GM10847 (cell line): ENCODE measurements around the gene TTLL3.

Experiments
- POLR2A ChIP-seq: IDR thresholded peaks from 2 replicates; pipeline ENCODE4 v1.6.1; 2011; ENCODE audit not compliant: insufficient read length; ENCODE audit errors: extremely low read depth

The TTLL3 gene

GRCh38 chr3:9792405-9793160 lies 17.5 kb upstream of the TTLL3 start, which contains the start of the genes ARPC4 and TADA3:
Gene ARPC4, plus strand, starts transcription at chr3:9793082. Its CDS starts 40 bp downstream, at chr3:9793122.
Gene TADA3, minus strand, starts transcription at chr3:9792473. Its CDS starts 1,007 bp downstream, at chr3:9791466.
- TF ChIP-seq POLR2A = peak; percentile 83

GRCh38 chr3:9793161-9793781 lies 16.8 kb upstream of the TTLL3 start:
- TF ChIP-seq POLR2A = no peak

- TF ChIP-seq POLR2A = no peak
Measured at GRCh38 chr3:9794400-9794799, 15.7 kb upstream of the TTLL3 start.

GRCh38 chr3:9795207-9795606 lies 14.9 kb upstream of the TTLL3 start:
- TF ChIP-seq POLR2A = no peak

DNA sequence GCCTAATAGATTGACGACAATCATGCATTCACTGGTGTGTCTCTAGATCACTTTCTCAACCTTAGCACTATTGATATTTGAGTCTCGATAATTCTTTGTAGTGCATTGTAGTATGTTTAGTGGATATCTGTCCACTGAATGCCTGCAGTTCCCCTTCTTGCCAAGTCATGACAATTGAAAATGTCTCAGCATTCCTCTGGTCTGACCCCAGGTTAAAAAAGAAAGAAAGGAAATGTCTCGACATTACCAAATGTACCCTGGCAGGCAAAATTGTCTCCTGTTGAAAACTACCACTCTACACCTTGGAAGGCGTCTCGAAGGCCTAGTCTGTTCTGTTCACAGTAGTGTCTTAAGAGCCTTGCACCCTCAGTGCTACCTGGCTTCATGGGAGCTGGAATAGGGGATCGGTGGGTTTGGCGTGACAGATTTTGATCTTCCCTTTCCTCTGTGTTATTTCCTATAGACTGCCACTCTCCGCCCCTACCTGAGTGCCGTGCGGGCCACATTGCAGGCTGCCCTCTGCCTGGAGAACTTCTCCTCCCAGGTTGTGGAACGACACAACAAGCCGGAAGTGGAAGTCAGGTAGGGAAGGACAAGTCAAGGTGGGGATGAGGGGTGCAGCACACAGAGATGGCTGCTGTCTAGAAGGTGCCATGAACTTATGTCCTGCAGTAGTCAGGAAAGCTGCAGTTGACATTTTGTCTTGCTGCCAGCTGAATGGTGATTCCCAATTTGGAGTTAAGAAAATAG lies 12.7 kb upstream of the TTLL3 start:
- TF ChIP-seq POLR2A = no peak

GRCh38 chr3:9800529-9800928 lies 9.5 kb upstream of the TTLL3 start:
- TF ChIP-seq POLR2A = no peak

DNA sequence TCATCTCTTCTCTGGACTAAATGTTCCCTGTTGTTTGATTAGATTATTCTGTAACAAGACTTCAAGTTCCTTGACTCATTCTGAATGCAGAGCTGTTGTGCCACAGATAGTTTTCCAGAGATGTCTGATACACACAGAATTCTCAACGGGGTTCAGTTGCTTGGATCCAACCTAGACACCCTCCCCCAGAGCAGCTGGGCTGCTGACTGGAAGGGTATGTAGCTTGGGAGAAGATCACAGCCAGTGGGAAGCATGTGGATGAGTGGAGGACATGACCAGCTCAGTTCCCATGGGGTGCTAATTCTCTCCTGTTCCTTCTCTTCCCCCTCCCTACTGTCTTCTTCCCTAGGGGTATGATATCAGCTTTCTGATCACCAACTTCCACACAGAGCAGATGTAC lies 6.6 kb upstream of the TTLL3 start:
- TF ChIP-seq POLR2A = no peak

DNA sequence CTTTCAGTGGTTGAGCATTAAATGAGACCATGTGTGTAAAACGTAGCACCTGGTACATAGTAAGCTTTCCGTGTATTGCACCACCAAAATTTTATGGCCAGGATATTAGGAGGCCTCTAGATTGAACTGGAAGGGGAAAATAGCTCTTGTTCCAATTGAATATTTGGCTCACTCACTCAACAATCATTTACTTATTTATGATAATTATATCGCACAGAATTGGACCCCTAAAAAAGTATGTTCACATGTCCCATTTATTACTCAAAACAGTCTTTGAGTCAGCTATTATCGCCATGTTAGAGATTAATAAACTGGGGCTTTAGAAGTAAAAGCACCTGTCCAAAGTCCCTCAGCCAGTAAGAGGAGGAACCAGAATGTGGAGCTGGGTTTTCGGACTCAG lies 5.1 kb upstream of the TTLL3 start:
- TF ChIP-seq POLR2A = no peak

- no peak for TF ChIP-seq POLR2A
Measured at GRCh38 chr3:9806137-9806536, 3.9 kb upstream of the TTLL3 start.

- no peak for TF ChIP-seq POLR2A
Measured at GRCh38 chr3:9806688-9807589, 3.1 kb upstream of the TTLL3 start.

DNA sequence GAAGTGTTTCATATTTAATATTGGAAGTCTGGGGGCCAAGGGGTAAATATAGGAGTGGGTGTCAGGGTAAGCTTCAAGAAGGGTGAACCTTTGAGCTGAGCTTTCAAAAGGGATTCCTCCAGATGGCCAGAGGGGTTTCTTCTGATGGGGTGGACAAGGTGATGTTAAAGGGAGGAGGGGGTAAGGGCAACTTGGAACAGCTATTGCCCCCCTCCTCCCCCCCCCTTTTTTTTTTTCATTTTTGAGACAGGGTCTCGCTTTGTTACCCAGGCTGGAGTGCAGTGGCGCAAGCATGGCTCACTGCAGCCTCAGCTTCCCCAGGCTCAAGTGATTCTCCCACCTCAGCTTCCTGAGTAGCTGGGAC lies 2.1 kb upstream of the TTLL3 start:
- TF ChIP-seq POLR2A = no peak

GRCh38 chr3:9808345-9809037 lies 1.6 kb upstream of the TTLL3 start:
- no peak for TF ChIP-seq POLR2A

DNA sequence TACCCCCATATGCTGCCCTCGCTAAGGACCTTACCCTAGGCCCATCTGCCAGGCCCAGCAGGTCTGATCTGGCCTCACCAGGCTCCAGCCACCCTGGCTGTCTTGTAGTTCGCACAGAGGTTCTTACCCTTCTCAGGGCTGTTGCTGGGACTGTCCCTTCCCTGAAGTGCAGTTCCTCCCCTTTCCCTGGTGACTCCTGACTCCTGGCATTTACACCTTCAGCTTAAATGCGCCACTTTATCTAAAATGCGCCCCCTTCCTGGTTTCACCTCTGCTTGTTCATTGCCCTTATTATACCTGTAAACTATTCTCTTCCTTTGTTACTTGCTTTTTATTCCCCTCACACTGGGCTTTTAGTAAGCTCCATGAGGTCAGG lies 835 bp upstream of the TTLL3 start:
- no peak for TF ChIP-seq POLR2A

DNA sequence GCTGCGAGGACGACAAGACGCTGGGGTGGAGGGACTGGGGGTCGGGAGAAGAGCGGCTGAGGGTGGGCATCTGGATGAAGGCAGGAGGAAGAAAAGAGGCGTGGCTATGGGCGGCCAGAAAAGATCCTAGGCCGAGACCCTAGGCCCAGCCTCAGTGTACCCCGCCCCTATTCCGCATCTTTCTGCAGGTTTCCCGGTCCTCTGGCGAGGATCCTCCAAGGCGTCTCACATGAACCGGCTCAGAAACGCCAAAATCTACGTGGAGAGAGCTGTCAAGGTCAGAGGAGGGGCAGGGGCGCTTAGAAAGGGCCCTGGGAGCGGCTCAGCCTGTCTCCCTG lies 340 bp downstream of the TTLL3 start:
- no peak for TF ChIP-seq POLR2A

- TF ChIP-seq POLR2A = no peak
Measured at GRCh38 chr3:9810846-9811245, 784 bp downstream of the TTLL3 start.

DNA sequence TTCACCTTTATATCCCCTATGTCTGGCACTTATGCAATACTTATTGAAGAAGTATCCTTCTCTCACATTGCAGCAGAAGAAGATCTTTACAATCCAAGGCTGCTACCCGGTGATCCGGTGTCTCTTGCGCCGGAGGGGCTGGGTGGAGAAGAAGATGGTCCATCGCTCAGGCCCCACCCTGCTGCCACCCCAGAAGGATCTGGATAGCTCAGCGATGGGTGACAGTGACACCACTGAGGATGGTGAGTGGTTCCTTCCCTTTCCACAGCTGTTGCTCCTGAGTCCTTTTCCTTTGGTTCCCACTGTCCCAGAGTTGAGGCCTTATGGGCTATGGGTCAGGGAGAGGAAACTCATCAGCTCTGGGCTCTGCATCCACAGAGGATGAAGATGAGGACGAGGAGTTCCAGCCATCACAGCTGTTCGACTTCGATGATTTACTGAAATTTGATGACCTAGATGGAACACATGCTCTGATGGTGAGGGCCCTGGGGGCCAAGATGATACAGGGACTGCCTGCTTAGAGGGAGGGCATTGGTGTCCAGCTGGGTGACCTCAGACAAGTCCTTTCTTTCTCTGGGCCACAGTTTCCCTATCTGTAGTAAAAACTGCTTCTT lies 2.9 kb downstream of the TTLL3 start:
- no peak for TF ChIP-seq POLR2A
